BJ (cell line): ENCODE results near the gene FIGNL2. TPM values are rescaled to one million over a fixed set of nuclear protein-coding genes. Genes with fewer than 3 reads are reported as not detected.

Source experiments
- CTCF ChIA-PET: fragments of 350-600 bp; formaldehyde crosslinking; extraction: SDS; loops from one replicate; lab custom pipeline; 2021; ENCODE audit warnings: antibody characterized with exemption, inconsistent platforms; lab: Yijun Ruan, JAX
- POLR2A ChIA-PET: fragments of 300-600 bp; sonication (Branson Sonifier 250); formaldehyde crosslinking; extraction: SDS; loops from one replicate; lab custom pipeline; 2021; ENCODE audit warnings: antibody characterized with exemption; lab: Charles Lee
- DNase-seq: peaks from one replicate; pipeline ENCODE4 v3.0.0-alpha.2; 2011; ENCODE audit warnings: low read depth
- H3K27me3 ChIP-seq: 2 replicates; pipeline ENCODE4 v1.6.0; 2011; ENCODE audit warnings: low read length; ENCODE audit not compliant: control insufficient read depth, insufficient read depth
- H3K36me3 ChIP-seq: 2 replicates; pipeline ENCODE4 v1.5.1; 2011; ENCODE audit warnings: low read length; ENCODE audit not compliant: control insufficient read depth, insufficient read depth
- H3K4me3 ChIP-seq: 2 replicates; pipeline ENCODE4 v1.5.1; 2011; ENCODE audit warnings: low read depth, mild to moderate bottlenecking, control low read depth, low read length
- polyA minus RNA-seq: library from RNA; depleted of rRNA, polyadenylated mRNA; stranded (reverse); fragments of >200 nt; gene quantifications from 2 replicates; pipeline ENCODE4 v1.2.3, GENCODE V29; 2011; rRNA and poly(A)+ RNA removed
- polyA plus RNA-seq: library from polyadenylated mRNA; depleted of rRNA; stranded (reverse); fragments of >200 nt; gene quantifications from 2 replicates; pipeline ENCODE4 v1.2.3, GENCODE V29; 2011; rRNA removed
- TF ChIP-seq, protein P1 (sequence below): IDR thresholded peaks from 2 replicates; pipeline ENCODE4 v1.5.1; 2011; ENCODE audit warnings: low read depth, mild to moderate bottlenecking, control low read depth, inconsistent platforms, low read length, moderate library complexity; ENCODE audit not compliant: insufficient read depth

The FIGNL2 gene, protein sequence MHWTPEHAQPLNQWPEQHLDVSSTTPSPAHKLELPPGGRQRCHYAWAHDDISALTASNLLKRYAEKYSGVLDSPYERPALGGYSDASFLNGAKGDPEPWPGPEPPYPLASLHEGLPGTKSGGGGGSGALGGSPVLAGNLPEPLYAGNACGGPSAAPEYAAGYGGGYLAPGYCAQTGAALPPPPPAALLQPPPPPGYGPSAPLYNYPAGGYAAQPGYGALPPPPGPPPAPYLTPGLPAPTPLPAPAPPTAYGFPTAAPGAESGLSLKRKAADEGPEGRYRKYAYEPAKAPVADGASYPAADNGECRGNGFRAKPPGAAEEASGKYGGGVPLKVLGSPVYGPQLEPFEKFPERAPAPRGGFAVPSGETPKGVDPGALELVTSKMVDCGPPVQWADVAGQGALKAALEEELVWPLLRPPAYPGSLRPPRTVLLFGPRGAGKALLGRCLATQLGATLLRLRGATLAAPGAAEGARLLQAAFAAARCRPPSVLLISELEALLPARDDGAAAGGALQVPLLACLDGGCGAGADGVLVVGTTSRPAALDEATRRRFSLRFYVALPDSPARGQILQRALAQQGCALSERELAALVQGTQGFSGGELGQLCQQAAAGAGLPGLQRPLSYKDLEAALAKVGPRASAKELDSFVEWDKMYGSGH
- polyA plus RNA-seq = 0.01 TPM in 1 of 2 replicates, not detected in the other
- polyA minus RNA-seq = 0.05 TPM in 2 replicates

DNA sequence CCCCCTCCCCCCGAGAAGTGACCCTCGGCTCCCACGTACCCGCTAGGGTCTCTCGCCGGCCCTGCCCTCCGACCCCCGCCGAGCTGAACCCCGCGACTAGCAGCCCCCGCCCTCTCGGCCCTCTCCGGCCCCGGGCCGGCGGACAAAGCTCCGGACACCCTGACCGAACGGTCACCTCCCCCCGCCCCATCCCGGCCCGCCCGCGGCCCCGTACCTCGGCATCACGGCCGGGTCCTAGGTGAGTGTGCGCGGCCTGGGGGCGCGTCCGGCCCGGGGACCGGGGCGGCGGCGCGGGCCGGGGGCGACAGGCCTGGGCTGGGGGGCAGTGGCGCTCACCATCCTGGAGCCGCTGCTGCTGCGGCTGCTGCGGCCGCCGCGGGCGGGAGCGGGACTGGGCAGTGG, at the start of gene FIGNL2:
FIGNL2 (minus strand) TSS at position 393 of the 402 bp plus-strand sequence. CDS start 26,305 bp downstream, outside the sequence.
- TF ChIP-seq, protein P1, sequence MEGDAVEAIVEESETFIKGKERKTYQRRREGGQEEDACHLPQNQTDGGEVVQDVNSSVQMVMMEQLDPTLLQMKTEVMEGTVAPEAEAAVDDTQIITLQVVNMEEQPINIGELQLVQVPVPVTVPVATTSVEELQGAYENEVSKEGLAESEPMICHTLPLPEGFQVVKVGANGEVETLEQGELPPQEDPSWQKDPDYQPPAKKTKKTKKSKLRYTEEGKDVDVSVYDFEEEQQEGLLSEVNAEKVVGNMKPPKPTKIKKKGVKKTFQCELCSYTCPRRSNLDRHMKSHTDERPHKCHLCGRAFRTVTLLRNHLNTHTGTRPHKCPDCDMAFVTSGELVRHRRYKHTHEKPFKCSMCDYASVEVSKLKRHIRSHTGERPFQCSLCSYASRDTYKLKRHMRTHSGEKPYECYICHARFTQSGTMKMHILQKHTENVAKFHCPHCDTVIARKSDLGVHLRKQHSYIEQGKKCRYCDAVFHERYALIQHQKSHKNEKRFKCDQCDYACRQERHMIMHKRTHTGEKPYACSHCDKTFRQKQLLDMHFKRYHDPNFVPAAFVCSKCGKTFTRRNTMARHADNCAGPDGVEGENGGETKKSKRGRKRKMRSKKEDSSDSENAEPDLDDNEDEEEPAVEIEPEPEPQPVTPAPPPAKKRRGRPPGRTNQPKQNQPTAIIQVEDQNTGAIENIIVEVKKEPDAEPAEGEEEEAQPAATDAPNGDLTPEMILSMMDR = no peak
- POLR2A ChIA-PET = no interaction called here
- no peaks in the 10 kb centered on the region for H3K36me3 ChIP-seq
- CTCF ChIA-PET = interaction anchor here (1.1 kb wide), 1 partner anchor 9 kb away, joined by 4 read pairs; no protein-coding TSS in a partner anchor
- peak within 1 kb of the TSS; percentile 47 for H3K4me3 ChIP-seq
- DNase-seq = no peak
- peaks cover 33% of the 10 kb centered on the region for H3K27me3 ChIP-seq

DNA sequence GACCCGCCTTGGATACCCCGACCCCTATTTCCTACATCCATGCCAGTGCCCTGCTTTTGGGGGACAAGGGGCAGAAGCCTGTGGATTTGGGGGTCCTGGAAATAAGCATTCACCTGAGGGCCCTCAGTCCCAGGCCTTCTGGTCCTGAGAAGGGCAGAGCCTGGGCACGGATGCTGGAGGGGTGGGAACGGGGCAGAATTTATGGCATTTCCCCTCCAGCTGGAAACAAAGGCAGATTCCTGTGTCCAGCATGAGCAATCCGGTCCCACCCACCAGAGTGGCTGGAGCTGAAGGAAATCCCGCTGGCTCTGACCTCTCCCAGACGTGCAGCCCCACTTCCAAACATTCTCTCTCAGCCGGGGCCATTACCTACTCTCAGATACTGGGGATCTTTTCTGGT, 48.7 kb upstream of the FIGNL2 start:
- DNase-seq = no peak
- Histone ChIP-seq H3K27me3 (no peaks in the 10 kb centered on the region), H3K4me3 (no peak overlapping the region), H3K36me3 (no peaks in the 10 kb centered on the region)
- CTCF ChIA-PET = interaction anchor here (0.7 to 7.8 kb wide), 14 partner anchors 8 to 476 kb away, joined by 3 to 119 read pairs (median 4); partner anchors contain the start of gene ACVRL1
- TF ChIP-seq, protein P1 = no peak
- POLR2A ChIA-PET = no interaction called here

DNA sequence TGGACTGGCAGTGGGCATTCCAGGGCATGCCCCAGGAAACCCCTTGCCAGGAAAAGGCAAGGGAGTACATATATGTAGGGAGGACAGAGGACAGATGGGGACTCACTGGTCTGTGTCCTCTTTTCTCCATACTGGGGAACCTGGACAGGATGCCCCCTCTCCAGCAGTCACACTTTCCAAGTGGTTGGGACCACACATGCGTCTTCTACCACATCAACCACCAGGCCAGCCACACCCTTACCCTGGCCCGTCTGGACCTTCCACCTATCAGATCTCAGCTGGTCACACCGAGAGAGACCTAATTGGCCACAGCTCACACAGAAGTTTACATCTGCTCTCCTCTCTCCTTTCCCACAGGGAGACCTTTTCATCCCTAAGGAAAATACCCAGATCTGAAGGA, 47.7 kb upstream of the FIGNL2 start:
- TF ChIP-seq, protein P1 = no peak
- no peaks in the 10 kb centered on the region for H3K36me3 ChIP-seq
- no peak for DNase-seq
- ChIA-PET CTCF (interaction anchor here (1.0 to 7.8 kb wide), 9 partner anchors 11 to 475 kb away, joined by 3 to 119 read pairs (median 8); partner anchors contain the start of gene ACVRL1), POLR2A (no interaction called here)
- no peaks in the 10 kb centered on the region for H3K27me3 ChIP-seq
- no peak overlapping the region for H3K4me3 ChIP-seq

DNA sequence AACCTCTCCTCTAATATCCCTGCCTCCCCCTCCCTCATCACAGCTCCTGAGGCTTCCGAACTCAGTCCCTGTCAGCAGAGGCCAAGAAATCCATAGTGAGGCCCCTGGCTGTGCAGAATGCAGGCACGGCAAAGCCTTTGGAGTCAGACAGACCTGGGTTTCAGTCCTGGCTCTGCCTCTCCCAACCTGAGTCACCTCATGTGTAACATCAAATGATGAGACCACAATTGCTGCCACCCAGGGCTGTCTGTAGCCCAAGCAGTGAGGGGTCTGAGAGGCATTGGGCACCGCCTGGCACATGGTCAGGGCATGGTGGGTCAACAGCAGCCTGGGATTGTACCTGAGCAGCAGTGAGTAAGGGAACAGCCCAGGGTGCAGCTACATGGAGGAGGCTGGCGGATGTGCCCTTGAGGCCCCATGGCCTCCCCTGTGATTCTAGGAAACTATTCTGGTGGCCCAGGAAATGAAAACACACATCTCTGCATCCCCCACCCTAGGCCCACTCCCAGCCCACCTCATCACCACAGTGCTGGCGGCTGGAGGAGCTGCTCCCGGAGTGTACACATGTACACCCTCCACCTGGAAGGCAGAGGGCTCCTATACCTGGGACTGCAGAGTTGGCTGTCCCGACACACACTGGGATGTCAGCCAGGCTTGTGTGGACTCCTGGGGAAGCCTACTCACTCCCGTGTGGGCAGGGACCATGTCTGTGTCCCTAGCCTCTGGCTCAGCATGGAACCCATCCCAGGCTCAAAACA, 47.0 kb upstream of the FIGNL2 start:
- H3K27me3 ChIP-seq = no peaks in the 10 kb centered on the region
- DNase-seq = no peak
- CTCF ChIA-PET = interaction anchor here (0.6 to 7.8 kb wide), 30 partner anchors 8 to 474 kb away, joined by 3 to 119 read pairs (median 7); partner anchors contain the start of gene ACVRL1

More for the DNA sequence above, 47.0 kb upstream of the FIGNL2 start:
- no peaks in the 10 kb centered on the region for H3K36me3 ChIP-seq
- no peak overlapping the region for H3K4me3 ChIP-seq
- TF ChIP-seq, protein P1 = no peak
- POLR2A ChIA-PET = no interaction called here
